GM12891 (cell line): ENCODE measurements around the gene PTH2.

Source experiments
- PAX5 ChIP-seq: IDR thresholded peaks from 2 replicates; pipeline ENCODE4 v1.6.1; 2011; ENCODE audit warnings: low read length, moderate library complexity, mild to moderate bottlenecking; ENCODE audit not compliant: insufficient read depth, severe bottlenecking
- POLR2A ChIP-seq: IDR thresholded peaks from 2 replicates; pipeline ENCODE4 v1.6.1; 2011; ENCODE audit warnings: low read depth, low read length, control low read depth
- POLR2AphosphoS5 ChIP-seq: IDR thresholded peaks from 2 replicates; pipeline ENCODE4 v1.6.1; 2011; ENCODE audit warnings: low read depth, low read length, control low read depth
- TAF1 ChIP-seq: IDR thresholded peaks from 2 replicates; pipeline ENCODE4 v1.6.1; 2011; ENCODE audit warnings: low read depth, low read length, control low read depth

GRCh38 chr19:49461656-49462055, 38.4 kb upstream of the PTH2 start:
- TF ChIP-seq POLR2A = no peak
- no peak for TF ChIP-seq TAF1
- TF ChIP-seq PAX5 = no peak
- no peak for TF ChIP-seq POLR2AphosphoS5
